HG03521 (cell line): ENCODE data around the gene GLYATL3.

Experiments
- ATAC-seq: cut with Tn5 transposase; IDR thresholded peaks from one replicate; pipeline ENCODE4 v1.9.1; 2021; ENCODE audit warnings: mild to moderate bottlenecking, moderate library complexity; ENCODE audit not compliant: unreplicated experiment

GLYATL3 gene

DNA sequence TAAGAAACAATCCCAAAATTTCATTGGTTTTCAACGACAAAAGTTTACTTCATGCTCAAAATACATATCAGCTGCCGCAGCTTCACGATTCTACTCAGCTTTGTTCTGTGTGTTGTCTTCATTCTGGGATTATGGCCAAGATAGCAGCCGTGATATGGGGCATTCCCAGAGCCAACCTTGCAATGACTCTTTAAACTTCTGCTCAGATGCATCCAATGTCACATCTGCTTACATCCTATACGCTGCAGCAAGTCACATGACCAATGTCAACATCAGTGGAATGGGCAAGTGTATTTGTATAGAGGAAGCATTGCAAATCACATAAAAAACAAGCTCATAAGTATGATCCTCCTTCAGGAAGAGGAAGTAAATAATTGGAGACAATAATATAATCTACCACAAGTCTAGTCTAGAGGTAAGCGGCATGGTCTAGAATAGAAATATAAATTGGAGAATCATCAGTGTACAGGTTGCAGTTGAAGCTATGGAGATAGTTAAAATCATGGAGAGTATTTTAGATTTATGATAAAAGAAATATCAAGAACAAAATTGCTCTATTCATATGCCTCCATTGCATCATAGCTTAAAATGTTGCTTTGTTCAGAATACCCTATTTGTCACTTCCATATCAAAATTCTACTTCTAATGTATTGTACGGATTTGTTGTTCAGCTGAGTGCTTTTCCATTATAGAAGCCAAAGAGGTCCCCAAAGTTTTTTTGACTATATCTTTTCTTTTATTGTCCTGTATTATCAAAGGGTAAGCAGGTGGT is 43.5 kb downstream of the GLYATL3 start:
- no peak for ATAC-seq

- ATAC-seq: no peak
These were observed 46.6 kb downstream of the GLYATL3 start for GRCh38 chr6:49546331-49546730.

DNA sequence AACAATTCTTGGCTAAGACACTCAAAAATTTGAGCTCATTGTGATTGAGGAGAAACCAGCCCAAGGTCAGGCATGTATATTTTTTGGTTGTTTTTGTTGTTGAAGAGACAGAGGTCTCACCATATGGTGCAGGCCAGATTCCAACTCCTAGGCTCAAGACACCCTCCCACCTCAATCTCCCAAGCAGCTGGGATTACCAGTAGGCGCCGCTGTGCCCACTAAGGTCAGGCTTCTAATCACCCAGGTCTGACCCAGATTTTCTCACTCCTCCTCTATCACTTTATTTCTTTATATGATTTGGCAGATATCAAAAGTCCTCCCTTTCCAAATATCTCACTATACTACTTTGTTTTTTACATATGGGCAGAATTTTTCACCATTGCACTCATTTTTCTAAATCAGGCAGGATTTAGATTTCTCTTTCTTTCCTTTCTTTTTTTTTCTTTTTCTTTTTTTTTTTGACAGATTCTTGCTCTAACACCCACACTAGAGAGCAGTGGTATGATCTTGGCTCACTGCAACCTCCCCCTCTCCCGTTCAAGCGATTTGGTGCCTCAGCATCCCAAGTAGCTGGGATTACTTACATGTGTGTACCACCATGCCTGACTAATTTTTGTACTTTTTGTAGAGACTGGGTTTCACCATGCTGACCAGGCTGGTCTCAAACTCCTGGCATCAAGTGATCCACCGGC is 49.0 kb downstream of the GLYATL3 start:
- ATAC-seq: no peak

GRCh38 chr6:49549691-49550491 is 50.2 kb downstream of the GLYATL3 start:
- peak; percentile 4 for ATAC-seq

DNA sequence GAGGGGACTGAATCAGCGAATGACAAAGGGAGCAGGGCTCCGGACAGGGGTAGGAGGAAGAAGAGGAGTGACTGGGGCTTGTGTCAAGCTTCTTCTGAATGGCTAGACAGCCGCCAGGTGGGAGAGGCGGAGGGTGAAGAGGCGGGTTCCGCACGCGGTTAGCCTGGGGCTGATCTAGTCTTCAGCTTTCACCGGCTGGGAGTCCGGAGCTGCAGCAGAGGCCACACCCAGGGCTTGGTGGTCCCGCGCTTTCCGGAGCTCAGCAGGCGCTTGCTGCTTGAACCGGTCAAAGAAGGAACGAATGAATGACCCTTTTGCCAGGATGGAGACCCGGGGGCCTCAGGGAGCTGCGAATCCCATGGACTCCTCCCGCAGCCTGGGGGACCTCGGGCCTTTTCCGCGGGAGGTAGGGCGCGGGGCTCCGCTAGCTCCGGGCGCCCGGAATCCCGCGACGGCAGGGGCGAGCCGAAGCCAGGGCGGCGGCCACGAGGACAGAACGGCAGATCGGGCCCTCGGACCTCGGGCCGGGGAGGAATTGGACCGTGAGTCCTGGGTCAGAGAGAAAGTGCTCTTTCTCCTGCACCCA is 50.9 kb downstream of the GLYATL3 start, which contains the start of gene C6orf141:
TSS of gene C6orf141 (plus strand) at position 177 of the 586 bp plus-strand sequence. CDS start at position 302, 125 bp downstream.
- peak; percentile 81 for ATAC-seq

DNA sequence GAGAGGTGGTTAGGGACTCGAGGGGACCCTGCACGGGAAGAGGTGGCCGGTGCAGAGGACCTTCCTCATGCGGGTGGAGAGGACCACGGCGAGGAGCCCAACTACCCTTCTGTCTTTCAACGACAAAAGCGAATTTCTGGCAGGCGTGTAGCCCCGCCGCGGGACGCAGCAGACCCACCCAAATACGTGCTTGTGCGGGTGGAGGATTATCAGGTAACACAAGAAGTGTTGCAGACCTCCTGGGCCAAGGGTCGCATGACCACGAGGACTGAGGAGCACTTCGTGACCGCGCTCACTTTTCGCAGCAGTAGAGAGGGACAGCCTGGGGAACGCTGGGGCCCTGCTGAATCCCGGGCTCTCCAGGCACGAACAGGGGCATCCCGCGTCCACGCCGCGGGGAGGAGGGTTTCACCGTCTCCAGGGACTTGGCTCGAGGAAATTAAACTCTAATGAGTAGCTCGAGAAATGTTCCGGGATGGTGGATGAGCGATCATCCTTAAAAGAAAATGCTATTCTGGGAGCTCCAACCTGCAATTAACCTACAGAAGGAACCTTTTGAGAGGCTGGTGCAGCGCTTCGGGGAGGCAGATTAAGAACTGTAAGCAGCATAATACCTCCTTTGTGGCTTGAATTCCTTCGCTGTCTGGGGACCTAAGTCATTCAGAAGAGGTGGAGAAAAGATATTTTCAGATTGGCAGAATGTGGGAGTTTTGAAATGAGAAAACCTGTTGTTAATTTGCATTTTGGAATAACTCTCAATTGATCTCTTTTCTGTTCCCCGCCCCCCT is 51.5 kb downstream of the GLYATL3 start:
- peak; percentile 32 for ATAC-seq

- no peak for ATAC-seq
These were observed 52.1 kb downstream of the GLYATL3 start for GRCh38 chr6:49551866-49552129.

GRCh38 chr6:49552596-49552995 is 52.9 kb downstream of the GLYATL3 start:
- ATAC-seq: no peak

DNA sequence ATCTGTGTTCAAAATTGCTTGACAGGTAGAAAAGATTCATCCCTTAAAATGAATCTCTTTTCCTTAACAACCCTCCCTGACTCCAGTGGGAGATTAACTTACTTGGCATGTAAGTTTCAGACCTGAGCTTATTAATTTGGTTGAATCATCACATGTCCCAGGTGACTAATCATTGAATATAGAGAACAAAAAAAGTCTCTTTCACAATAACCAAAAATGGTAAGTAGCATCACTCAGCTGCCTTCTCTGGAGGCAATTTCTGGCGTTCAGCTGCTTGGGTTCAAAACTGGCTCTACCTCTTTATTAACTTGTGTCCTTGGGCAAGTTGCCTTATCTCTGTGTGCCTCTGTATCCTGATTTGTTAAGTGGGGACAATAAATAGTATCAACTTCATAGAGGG is 53.7 kb downstream of the GLYATL3 start:
- ATAC-seq: no peak

DNA sequence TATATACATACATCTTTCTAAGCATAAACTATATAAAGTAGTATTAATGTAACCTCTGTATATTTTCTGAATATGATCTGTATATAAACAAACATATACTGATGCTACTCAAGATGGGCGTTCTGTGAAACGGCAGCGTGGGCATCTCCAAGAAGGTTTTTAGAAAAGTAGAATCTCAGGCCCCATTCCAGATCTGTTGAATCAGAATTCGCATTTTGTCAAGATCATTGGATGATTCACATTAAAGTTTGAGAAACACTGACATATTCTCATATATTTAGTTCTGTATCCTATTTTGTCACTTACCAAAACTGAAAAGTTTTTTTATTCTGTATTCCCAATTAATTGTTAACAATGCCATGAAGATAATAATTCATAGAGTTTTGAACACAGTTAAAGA is 56.2 kb downstream of the GLYATL3 start:
- no peak for ATAC-seq

- no peak for ATAC-seq
These were observed 56.7 kb downstream of the GLYATL3 start for GRCh38 chr6:49556429-49556837.

- ATAC-seq: no peak
These were observed 57.5 kb downstream of the GLYATL3 start for GRCh38 chr6:49557177-49557576.

- ATAC-seq: no peak
These were observed 58.5 kb downstream of the GLYATL3 start for GRCh38 chr6:49558238-49558637.

- ATAC-seq: no peak
These were observed 63.5 kb downstream of the GLYATL3 start for GRCh38 chr6:49563006-49563886.

DNA sequence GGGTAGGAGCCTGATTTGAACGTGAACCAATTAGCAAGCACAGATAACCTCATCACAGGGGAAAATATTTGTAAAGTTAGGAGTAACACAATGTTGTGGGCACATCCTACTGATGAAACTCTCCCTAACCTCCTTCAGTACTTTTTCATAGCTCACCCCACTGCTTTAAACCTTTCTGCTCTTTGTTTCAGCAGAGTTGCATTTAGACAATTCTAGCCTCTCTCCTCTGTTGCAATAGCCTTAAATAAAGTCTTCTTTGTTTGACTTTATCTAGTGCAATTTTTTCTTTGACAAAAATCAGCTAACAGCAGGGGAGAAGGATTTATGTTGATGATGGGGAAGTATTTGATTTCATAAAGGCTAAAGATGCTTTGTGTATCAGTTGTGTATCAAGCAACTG is 64.8 kb downstream of the GLYATL3 start:
- no peak for ATAC-seq

DNA sequence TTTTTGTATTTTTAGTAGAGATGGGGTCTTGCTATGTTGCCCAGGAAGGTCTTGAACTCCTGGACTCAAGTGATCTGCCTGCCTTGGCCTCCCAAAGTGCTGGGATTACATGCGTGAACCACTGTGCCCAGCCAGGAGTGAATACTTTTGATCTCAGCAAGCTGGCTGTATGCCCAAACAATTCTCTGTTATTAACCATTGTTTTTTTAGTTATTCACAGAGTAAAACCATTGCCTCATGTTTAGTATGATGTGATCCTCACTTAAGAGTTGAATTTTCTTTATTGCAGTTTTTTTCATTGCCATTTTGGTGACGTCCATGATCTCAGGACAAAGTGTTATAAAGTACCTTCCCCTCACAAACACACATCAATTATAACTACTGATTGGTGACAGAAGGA is 65.5 kb downstream of the GLYATL3 start:
- no peak for ATAC-seq

- no peak for ATAC-seq
These were observed 66.1 kb downstream of the GLYATL3 start for GRCh38 chr6:49565855-49566254.

DNA sequence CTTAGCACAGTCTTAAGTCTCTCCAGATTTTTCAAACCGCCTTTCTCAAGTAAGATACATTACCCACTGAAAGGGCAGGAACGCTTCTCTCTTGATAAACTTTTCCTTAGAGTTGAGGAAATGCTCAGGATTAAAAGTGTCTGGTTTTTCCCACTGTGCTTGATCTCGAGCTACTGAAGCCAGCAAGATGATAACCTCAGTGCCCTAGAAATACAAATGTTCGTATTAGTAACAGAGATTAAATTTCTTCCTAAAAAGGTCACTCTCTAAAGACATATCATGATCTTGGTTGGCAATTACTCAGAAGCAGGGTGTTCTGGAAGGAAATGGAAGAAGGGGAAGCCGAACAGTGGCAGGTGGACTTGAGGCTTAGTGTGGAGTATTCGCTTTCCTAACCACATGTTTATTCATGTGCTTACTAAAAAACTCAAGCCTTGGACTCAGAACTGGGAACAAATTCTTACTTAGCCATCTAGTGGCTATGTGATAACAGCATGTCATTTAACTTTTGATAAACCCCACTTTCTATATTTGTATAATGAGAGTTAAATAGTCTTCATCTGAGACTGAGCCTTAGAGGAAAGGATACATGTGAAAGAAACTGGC is 70.9 kb downstream of the GLYATL3 start:
- no peak for ATAC-seq

- ATAC-seq: no peak
These were observed 76.9 kb downstream of the GLYATL3 start for GRCh38 chr6:49576618-49577017.
